Activated T-helper 17 cell treated with anti-CD3 and anti-CD28 coated beads, Interleukin-2, amount 50 U/mL, for 72 hours (primary cell): Measurements from ENCODE around the gene FCRLA. TPM values are rescaled to one million over a fixed set of nuclear protein-coding genes. Genes with fewer than 3 reads are reported as not detected.

ENCODE experiments used
- ATAC-seq: fragments of 150-1000 bp; cut with Tn5 transposase; replicated peaks from 2 replicates; pipeline ENCODE4 v1.10.0; 2021; ENCODE audit warnings: mild to moderate bottlenecking, moderate library complexity
- H3K27ac Mint-ChIP-seq: one replicate; pipeline ENCODE4 v1.8.0; 2022; ENCODE audit warnings: mixed read lengths
- H3K27me3 Mint-ChIP-seq: one replicate; pipeline ENCODE4 v1.8.0; 2022; ENCODE audit warnings: mixed read lengths
- H3K36me3 Mint-ChIP-seq: one replicate; pipeline ENCODE4 v1.8.0; 2022; ENCODE audit warnings: low read depth, mild to moderate bottlenecking, mixed read lengths
- H3K4me1 Mint-ChIP-seq: one replicate; pipeline ENCODE4 v1.8.0; 2022; ENCODE audit warnings: mixed read lengths
- H3K4me3 Mint-ChIP-seq: one replicate; pipeline ENCODE4 v1.8.0; 2022; ENCODE audit warnings: mild to moderate bottlenecking, mixed read lengths
- H3K9me3 Mint-ChIP-seq: one replicate; pipeline ENCODE4 v1.8.0; 2022; ENCODE audit warnings: mixed read lengths
- total RNA-seq, 2 donors: library from RNA; stranded (reverse); gene quantifications; one replicate each; pipeline ENCODE4 v1.2.3, GENCODE V29; 2022

Gene FCRLA
- total RNA-seq, 2 donors from 2014 or later = not detected

- Mint-ChIP-seq H3K36me3 (no peaks in the 10 kb centered on the region), H3K9me3 (no peaks in the 10 kb centered on the region), H3K4me3 (no peak overlapping the region), H3K4me1 (peaks cover 10% of the 10 kb centered on the region), H3K27me3 (peaks cover 5% of the 10 kb centered on the region), H3K27ac (peak overlapping the region; percentile 39)
- no peak for ATAC-seq
Observed at GRCh38 chr1:161735837-161736236, 28.8 kb downstream of the FCRLA start.

GRCh38 chr1:161736335-161736969 is 29.4 kb downstream of the FCRLA start:
- peak; percentile 54 for ATAC-seq
- H3K9me3 Mint-ChIP-seq = no peaks in the 10 kb centered on the region
- peak overlapping the region; percentile 39 for H3K27ac Mint-ChIP-seq
- H3K4me3 Mint-ChIP-seq = no peak overlapping the region
- H3K4me1 Mint-ChIP-seq = peaks cover 13% of the 10 kb centered on the region
- peaks cover 5% of the 10 kb centered on the region for H3K27me3 Mint-ChIP-seq
- no peaks in the 10 kb centered on the region for H3K36me3 Mint-ChIP-seq

- Mint-ChIP-seq H3K4me1 (peaks cover 15% of the 10 kb centered on the region), H3K4me3 (no peak overlapping the region), H3K27me3 (peaks cover 3% of the 10 kb centered on the region)
Observed at GRCh38 chr1:161737625-161738024, 30.6 kb downstream of the FCRLA start.

GRCh38 chr1:161738627-161739287 is 31.7 kb downstream of the FCRLA start:
- no peaks in the 10 kb centered on the region for H3K9me3 Mint-ChIP-seq
- ATAC-seq = peak; percentile 83
- peak overlapping the region; percentile 11 for H3K4me3 Mint-ChIP-seq
- H3K36me3 Mint-ChIP-seq = no peaks in the 10 kb centered on the region
- H3K27ac Mint-ChIP-seq = peak overlapping the region; percentile 22
- no peaks in the 10 kb centered on the region for H3K27me3 Mint-ChIP-seq
- H3K4me1 Mint-ChIP-seq = peaks cover 16% of the 10 kb centered on the region

More at GRCh38 chr1:161737625-161738024, 30.6 kb downstream of the FCRLA start:
- no peaks in the 10 kb centered on the region for H3K9me3 Mint-ChIP-seq
- no peak overlapping the region for H3K27ac Mint-ChIP-seq
- H3K36me3 Mint-ChIP-seq = no peaks in the 10 kb centered on the region
- no peak for ATAC-seq

- H3K27me3 Mint-ChIP-seq = no peaks in the 10 kb centered on the region
- H3K4me3 Mint-ChIP-seq = no peak overlapping the region
- no peaks in the 10 kb centered on the region for H3K36me3 Mint-ChIP-seq
- ATAC-seq = no peak
- H3K27ac Mint-ChIP-seq = no peak overlapping the region
- peaks cover 25% of the 10 kb centered on the region for H3K4me1 Mint-ChIP-seq
- H3K9me3 Mint-ChIP-seq = no peaks in the 10 kb centered on the region
Observed at GRCh38 chr1:161739865-161740566, 33.0 kb downstream of the FCRLA start.

GRCh38 chr1:161740921-161741320 is 33.9 kb downstream of the FCRLA start:
- Mint-ChIP-seq H3K36me3 (no peaks in the 10 kb centered on the region), H3K4me3 (no peak overlapping the region), H3K9me3 (no peaks in the 10 kb centered on the region), H3K27ac (no peak overlapping the region), H3K4me1 (peaks cover 31% of the 10 kb centered on the region), H3K27me3 (peaks cover 4% of the 10 kb centered on the region)
- ATAC-seq = no peak

- Mint-ChIP-seq H3K4me3 (no peak overlapping the region), H3K4me1 (peaks cover 21% of the 10 kb centered on the region), H3K27ac (no peak overlapping the region), H3K36me3 (no peaks in the 10 kb centered on the region), H3K27me3 (peaks cover 4% of the 10 kb centered on the region), H3K9me3 (no peaks in the 10 kb centered on the region)
- ATAC-seq = no peak
Observed at GRCh38 chr1:161743231-161743630, 36.2 kb downstream of the FCRLA start.

GRCh38 chr1:161747801-161748200 is 40.8 kb downstream of the FCRLA start:
- H3K4me1 Mint-ChIP-seq = peaks cover 30% of the 10 kb centered on the region
- peak overlapping the region; percentile 99 for H3K4me3 Mint-ChIP-seq
- H3K9me3 Mint-ChIP-seq = no peaks in the 10 kb centered on the region
- peaks cover 28% of the 10 kb centered on the region for H3K36me3 Mint-ChIP-seq
- no peak overlapping the region for H3K27ac Mint-ChIP-seq
- H3K27me3 Mint-ChIP-seq = peaks cover 4% of the 10 kb centered on the region
- no peak for ATAC-seq

GRCh38 chr1:161749509-161750407 is 42.7 kb downstream of the FCRLA start, which contains the start of gene DUSP12:
Gene DUSP12, plus strand, starts transcription at chr1:161749786. Its CDS starts 16 bp downstream, at chr1:161749802.
- peak within 1 kb of the TSS; percentile 99 for H3K4me3 Mint-ChIP-seq
- peaks cover 47% of the 10 kb centered on the region for H3K36me3 Mint-ChIP-seq
- H3K4me1 Mint-ChIP-seq = peaks cover 28% of the 10 kb centered on the region
- H3K27me3 Mint-ChIP-seq = peaks cover 4% of the 10 kb centered on the region
- peak; percentile 93 for ATAC-seq
- H3K27ac Mint-ChIP-seq = peak within 1 kb of the TSS; percentile 96
- no peaks in the 10 kb centered on the region for H3K9me3 Mint-ChIP-seq

GRCh38 chr1:161763522-161764098 is 56.6 kb downstream of the FCRLA start:
- Mint-ChIP-seq H3K36me3 (peaks cover 20% of the 10 kb centered on the region), H3K4me1 (peaks cover 14% of the 10 kb centered on the region), H3K27me3 (no peaks in the 10 kb centered on the region), H3K9me3 (no peaks in the 10 kb centered on the region), H3K27ac (peak overlapping the region; percentile 64), H3K4me3 (peak overlapping the region; percentile 55)
- ATAC-seq = peak; percentile 39

Other genes starting within 250 kb of the FCRLA start
- not detected for gene FCGR2A, start 201.8 kb upstream of the FCRLA start, total RNA-seq
- under 1 TPM; 0.37 to 0.41 TPM for gene HSPA6, start 182.7 kb upstream of the FCRLA start, total RNA-seq
- not detected for gene FCGR3A, start 157.4 kb upstream of the FCRLA start, total RNA-seq
- not detected for gene FCGR3B, start 76.1 kb upstream of the FCRLA start, total RNA-seq
- gene FCGR2B, start 44.1 kb upstream of the FCRLA start, total RNA-seq = under 1 TPM in 1 of 2 donors, not detected in 1; 0.13 TPM
- not detected for gene FCRLB, start 14.3 kb downstream of the FCRLA start, total RNA-seq
- 10 to 100 TPM; 12.0 to 16.7 TPM for gene DUSP12, start 42.6 kb downstream of the FCRLA start, total RNA-seq
- 10 to 100 TPM; 17.5 to 24.9 TPM for gene ATF6, start 59.1 kb downstream of the FCRLA start, total RNA-seq